ENCODE measurements around the gene PECR.

DNA sequence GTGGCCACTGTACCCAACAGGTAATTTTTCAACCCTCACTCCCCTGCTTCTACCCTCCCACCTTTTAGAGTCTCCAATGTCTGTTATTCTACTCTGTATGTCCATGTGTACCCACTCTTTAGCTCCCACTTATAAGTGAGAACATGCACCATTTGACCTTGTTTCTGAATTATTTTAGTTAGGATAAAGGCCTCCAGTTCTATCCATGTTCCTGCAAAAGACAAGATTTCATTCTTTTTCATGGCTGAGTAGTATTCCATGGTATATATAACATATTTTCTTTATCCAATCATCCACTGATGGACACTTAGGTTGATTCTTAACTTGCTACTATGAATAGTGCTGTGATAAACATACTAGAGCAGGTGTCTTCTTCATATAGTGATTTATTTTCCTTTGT, 9.1 kb downstream of the PECR start:
- TF ChIP-seq, protein P1, sequence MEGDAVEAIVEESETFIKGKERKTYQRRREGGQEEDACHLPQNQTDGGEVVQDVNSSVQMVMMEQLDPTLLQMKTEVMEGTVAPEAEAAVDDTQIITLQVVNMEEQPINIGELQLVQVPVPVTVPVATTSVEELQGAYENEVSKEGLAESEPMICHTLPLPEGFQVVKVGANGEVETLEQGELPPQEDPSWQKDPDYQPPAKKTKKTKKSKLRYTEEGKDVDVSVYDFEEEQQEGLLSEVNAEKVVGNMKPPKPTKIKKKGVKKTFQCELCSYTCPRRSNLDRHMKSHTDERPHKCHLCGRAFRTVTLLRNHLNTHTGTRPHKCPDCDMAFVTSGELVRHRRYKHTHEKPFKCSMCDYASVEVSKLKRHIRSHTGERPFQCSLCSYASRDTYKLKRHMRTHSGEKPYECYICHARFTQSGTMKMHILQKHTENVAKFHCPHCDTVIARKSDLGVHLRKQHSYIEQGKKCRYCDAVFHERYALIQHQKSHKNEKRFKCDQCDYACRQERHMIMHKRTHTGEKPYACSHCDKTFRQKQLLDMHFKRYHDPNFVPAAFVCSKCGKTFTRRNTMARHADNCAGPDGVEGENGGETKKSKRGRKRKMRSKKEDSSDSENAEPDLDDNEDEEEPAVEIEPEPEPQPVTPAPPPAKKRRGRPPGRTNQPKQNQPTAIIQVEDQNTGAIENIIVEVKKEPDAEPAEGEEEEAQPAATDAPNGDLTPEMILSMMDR (IDR thresholded peaks at IDR 0.05; ENCODE audit: low read depth, low read length, missing input control) = no peak
- TF ChIP-seq HNF4G (IDR thresholded peaks at IDR 0.05) (no peak), RAD21 (IDR thresholded peaks at IDR 0.05) (no peak), TAF1 (conservative IDR thresholded peaks at IDR 0.05) (no peak), RXRA (IDR thresholded peaks at IDR 0.05) (no peak), FOXA1 (IDR thresholded peaks at IDR 0.05) (no peak), JUND (IDR thresholded peaks at IDR 0.05) (no peak), EGR1 (IDR thresholded peaks at IDR 0.05; ENCODE audit: low read depth in 2 of 2) (no peak), YY1 (IDR thresholded peaks at IDR 0.05) (no peak)
- TF ChIP-seq, protein P2, sequence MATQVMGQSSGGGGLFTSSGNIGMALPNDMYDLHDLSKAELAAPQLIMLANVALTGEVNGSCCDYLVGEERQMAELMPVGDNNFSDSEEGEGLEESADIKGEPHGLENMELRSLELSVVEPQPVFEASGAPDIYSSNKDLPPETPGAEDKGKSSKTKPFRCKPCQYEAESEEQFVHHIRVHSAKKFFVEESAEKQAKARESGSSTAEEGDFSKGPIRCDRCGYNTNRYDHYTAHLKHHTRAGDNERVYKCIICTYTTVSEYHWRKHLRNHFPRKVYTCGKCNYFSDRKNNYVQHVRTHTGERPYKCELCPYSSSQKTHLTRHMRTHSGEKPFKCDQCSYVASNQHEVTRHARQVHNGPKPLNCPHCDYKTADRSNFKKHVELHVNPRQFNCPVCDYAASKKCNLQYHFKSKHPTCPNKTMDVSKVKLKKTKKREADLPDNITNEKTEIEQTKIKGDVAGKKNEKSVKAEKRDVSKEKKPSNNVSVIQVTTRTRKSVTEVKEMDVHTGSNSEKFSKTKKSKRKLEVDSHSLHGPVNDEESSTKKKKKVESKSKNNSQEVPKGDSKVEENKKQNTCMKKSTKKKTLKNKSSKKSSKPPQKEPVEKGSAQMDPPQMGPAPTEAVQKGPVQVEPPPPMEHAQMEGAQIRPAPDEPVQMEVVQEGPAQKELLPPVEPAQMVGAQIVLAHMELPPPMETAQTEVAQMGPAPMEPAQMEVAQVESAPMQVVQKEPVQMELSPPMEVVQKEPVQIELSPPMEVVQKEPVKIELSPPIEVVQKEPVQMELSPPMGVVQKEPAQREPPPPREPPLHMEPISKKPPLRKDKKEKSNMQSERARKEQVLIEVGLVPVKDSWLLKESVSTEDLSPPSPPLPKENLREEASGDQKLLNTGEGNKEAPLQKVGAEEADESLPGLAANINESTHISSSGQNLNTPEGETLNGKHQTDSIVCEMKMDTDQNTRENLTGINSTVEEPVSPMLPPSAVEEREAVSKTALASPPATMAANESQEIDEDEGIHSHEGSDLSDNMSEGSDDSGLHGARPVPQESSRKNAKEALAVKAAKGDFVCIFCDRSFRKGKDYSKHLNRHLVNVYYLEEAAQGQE (IDR thresholded peaks at IDR 0.05) = no peak
- TF ChIP-seq, protein P3, sequence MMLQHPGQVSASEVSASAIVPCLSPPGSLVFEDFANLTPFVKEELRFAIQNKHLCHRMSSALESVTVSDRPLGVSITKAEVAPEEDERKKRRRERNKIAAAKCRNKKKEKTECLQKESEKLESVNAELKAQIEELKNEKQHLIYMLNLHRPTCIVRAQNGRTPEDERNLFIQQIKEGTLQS (IDR thresholded peaks at IDR 0.05) = no peak

Data from liver (tissue), 3 donors.